ENCODE measurements around the gene CCND1.

CCND1 gene

GRCh38 chr11:69661413-69661715 is 20.4 kb downstream of the CCND1 start:
- Histone ChIP-seq H3K27me3 (no peaks in the 10 kb centered on the region), H3K27ac (no peak overlapping the region), H3K4me1 (ENCODE audit: control insufficient read depth in 1 of 2, insufficient read depth in 1 of 2, low read depth in 1 of 2, low read length in 1 of 2) (peaks cover 0 to 10% of the 10 kb centered on the region in 2 experiments), H3K36me3 (peaks cover 45% of the 10 kb centered on the region), H3K4me3 (ENCODE audit: low read depth in 1 of 2, low read length in 1 of 2) (no peak overlapping the region), H3K9me3 (no peaks in the 10 kb centered on the region)
- TF ChIP-seq CTCF (IDR thresholded peaks at IDR 0.05), result no peak

- H3K27me3 ChIP-seq, result no peaks in the 10 kb centered on the region
- peaks cover 0 to 10% of the 10 kb centered on the region in 2 experiments for H3K4me1 ChIP-seq (ENCODE audit: control insufficient read depth in 1 of 2, insufficient read depth in 1 of 2, low read depth in 1 of 2, low read length in 1 of 2)
- peaks cover 53% of the 10 kb centered on the region for H3K36me3 ChIP-seq
- H3K27ac ChIP-seq, result no peak overlapping the region
- no peak overlapping the region for H3K4me3 ChIP-seq (ENCODE audit: low read depth in 1 of 2, low read length in 1 of 2)
- no peak for TF ChIP-seq CTCF (IDR thresholded peaks at IDR 0.05)
- H3K9me3 ChIP-seq, result no peaks in the 10 kb centered on the region
Measured at GRCh38 chr11:69662021-69662698, 21.2 kb downstream of the CCND1 start.

GRCh38 chr11:69662806-69663205 is 21.9 kb downstream of the CCND1 start:
- Histone ChIP-seq H3K9me3 (no peaks in the 10 kb centered on the region), H3K4me3 (ENCODE audit: low read depth in 1 of 2, low read length in 1 of 2) (no peak overlapping the region), H3K27me3 (no peaks in the 10 kb centered on the region), H3K27ac (no peak overlapping the region), H3K36me3 (peaks cover 59% of the 10 kb centered on the region), H3K4me1 (ENCODE audit: control insufficient read depth in 1 of 2, insufficient read depth in 1 of 2, low read depth in 1 of 2, low read length in 1 of 2) (peaks cover 0 to 10% of the 10 kb centered on the region in 2 experiments)
- no peak for TF ChIP-seq CTCF (IDR thresholded peaks at IDR 0.05)

GRCh38 chr11:69663326-69663725 is 22.4 kb downstream of the CCND1 start:
- Histone ChIP-seq H3K27me3 (no peaks in the 10 kb centered on the region), H3K9me3 (no peaks in the 10 kb centered on the region), H3K36me3 (peaks cover 64% of the 10 kb centered on the region), H3K4me3 (ENCODE audit: low read depth in 1 of 2, low read length in 1 of 2) (no peak overlapping the region), H3K27ac (no peak overlapping the region), H3K4me1 (ENCODE audit: control insufficient read depth in 1 of 2, insufficient read depth in 1 of 2, low read depth in 1 of 2, low read length in 1 of 2) (peaks cover 0 to 10% of the 10 kb centered on the region in 2 experiments)
- TF ChIP-seq CTCF (IDR thresholded peaks at IDR 0.05), result no peak

- H3K27me3 ChIP-seq, result no peaks in the 10 kb centered on the region
- H3K4me1 ChIP-seq (ENCODE audit: control insufficient read depth in 1 of 2, insufficient read depth in 1 of 2, low read depth in 1 of 2, low read length in 1 of 2), result peaks cover 0 to 10% of the 10 kb centered on the region in 2 experiments
- H3K9me3 ChIP-seq, result no peaks in the 10 kb centered on the region
- H3K27ac ChIP-seq, result no peak overlapping the region
- no peak for TF ChIP-seq CTCF (IDR thresholded peaks at IDR 0.05)
- H3K36me3 ChIP-seq, result peaks cover 72% of the 10 kb centered on the region
- H3K4me3 ChIP-seq (ENCODE audit: low read depth in 1 of 2, low read length in 1 of 2), result no peak overlapping the region
Measured at GRCh38 chr11:69664103-69664775, 23.3 kb downstream of the CCND1 start.

Data from neutrophil (primary cell).